ENCODE measurements around the gene TMEM120A.

TMEM120A gene

GRCh38 chr7:75955331-75955955, 39.0 kb downstream of the TMEM120A start:
- DNase-seq, result no peak

DNA sequence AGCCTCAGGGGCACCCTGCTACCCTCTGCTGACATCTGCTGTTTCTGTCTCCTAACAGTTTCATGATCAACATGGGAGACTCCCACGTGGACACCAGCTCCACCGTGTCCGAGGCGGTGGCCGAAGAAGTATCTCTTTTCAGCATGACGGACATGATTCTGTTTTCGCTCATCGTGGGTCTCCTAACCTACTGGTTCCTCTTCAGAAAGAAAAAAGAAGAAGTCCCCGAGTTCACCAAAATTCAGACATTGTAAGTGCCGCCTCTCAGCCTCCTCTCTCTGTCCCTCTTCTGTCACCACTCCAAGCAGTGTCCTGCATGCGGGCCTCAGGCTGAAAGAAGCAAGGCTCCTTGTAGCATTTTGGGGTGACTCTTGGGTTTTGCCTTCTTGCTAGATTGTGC, 40.5 kb downstream of the TMEM120A start:
- DNase-seq, result no peak

GRCh38 chr7:75953431-75953830, 41.0 kb downstream of the TMEM120A start:
- no peak for DNase-seq

DNA sequence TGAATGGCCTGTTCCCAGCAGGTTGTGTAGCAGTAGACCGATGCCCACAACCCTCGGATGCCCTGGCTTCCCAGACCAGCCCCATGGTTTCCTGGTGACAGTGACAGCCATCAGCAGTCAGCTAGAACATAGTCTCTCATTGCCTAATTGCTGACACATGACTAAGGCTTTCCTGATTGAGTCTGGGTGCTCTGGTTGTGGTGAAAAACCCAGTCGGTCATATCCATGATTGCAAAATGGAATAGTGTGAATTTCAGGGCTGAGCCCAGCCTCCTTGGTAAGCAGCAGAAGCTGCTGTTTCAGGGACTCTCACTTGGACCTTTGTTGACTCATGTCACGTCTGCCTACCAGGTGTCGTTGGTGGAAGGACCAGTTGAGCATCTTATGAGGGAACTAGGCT, 42.9 kb downstream of the TMEM120A start:
- no peak for DNase-seq

DNA sequence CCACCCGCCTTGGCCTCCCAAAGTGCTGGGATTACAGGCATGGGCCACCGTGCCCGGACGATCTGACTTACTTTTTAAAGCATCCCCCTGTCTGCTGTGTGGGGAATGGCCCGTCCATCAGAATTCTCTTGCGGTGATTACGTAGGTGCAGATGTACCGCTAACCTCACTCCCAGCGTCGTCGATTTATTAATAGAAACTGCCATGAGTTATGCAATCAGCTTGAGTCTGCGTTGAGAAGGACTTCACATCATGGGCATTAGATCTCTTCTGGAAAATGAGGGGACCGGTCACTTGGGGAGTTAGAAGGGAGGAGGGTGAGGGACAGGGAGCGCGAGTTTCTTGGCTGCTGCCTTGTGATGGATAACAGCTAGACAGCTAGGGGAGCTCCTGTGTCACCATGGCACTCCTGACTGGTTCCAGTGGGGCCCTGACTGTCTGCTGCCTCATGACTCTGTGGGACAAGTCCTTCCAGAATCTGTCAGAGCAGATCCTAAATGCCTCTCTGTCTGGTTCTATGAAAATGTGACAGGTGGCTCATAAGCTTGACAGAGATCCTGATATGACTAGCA, 44.2 kb downstream of the TMEM120A start:
- no peak for DNase-seq

DNA sequence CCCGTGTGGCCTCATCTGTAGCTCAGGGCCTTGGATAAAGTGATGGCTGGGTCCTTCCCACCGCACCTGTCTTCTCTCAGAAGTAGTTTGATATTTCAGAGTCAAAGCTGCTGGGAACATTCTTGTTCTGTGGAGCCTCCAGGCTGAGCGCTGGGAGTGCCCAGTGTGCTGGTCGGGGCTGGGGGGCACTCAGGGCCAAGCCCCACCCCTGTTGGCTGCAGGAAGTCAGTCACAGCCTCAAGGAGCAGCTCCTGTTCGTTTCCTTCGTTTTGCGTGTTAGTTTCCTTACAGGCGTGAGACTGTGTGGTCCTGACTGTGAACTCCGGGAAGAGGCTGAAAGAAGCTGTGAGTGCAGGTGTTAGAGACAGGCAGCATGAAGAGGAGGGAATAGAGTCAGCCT, 46.2 kb downstream of the TMEM120A start:
- DNase-seq, result no peak

DNA sequence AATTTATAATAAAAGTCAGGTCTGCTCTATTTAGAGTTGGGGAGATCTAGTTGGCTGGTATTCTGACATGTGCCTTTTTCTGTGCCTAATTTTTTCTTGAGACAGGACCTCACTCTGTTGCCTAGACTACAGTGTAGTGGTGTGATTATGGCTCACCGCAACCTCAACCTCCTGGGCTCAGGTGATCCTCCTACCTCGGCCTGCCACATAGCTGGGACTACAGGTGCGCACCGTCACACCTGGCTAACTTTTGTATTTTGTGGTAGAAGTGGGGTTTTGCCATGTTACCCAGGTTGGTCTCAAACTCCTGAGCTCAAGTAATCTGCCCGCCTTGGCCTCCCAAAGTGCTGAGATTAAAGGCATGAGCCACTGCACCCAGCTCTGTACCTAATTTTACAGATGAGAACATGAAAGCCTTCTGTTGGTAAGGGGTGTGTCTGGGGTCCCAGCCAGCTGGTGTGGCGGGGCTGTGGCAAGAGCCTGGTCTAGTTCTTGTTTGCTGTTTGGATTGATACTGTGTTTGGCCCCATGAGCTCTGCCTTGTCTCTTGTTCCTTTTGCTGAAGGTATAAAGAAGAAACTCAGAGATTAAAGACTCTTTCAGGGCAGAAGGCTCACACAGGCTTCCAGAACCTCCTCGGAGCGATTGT, 48.1 kb downstream of the TMEM120A start:
- no peak for DNase-seq

GRCh38 chr7:75945297-75946168, 48.9 kb downstream of the TMEM120A start:
- DNase-seq, result no peak

- no peak for DNase-seq
Measured at GRCh38 chr7:75944507-75944906, 49.9 kb downstream of the TMEM120A start.

DNA sequence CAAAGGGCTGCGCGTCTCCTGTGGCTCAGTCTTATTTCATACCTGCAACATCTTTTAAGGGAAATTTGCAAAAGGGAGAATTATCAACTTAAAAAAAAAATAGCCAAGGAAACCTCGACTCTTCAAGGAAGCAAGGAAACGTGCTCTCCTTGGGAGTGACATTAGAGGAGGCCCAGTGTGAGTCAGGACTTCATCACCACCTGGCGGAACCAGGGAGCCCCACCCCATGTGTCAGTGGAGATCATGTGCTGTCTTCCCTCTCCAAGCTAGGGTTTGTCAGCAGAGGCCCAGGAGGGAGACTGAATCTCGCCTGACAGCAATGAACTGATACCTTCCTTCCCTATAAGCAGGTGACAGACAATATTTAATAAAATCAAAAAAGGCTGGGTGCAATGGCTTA, 50.5 kb downstream of the TMEM120A start:
- no peak for DNase-seq

DNA sequence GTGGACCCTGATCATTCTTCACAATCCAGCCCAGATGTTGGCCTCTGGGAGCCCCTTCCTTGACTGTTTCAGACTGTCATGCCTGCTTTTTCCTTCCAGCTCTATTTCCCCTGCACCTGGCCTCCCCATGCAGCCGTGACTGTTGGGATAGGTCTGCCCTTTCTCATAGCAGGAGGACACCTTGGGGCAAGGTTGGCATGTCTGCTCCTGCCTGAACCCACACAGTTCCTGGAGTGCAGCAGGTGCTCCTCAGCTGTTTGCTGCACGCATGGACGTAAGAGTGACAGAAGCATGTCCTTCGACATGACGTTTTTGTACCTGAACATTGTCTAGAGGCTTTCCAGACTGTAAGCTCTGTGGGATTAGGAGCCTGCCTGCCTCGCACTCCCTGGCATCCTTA, 55.5 kb downstream of the TMEM120A start:
- no peak for DNase-seq

- no peak for DNase-seq
Measured at GRCh38 chr7:75937958-75938786, 56.2 kb downstream of the TMEM120A start.
